Left lobe of liver (tissue), 2 donors: ENCODE measurements around the gene DCLK3. TPM values are rescaled to one million over a fixed set of nuclear protein-coding genes. Genes with fewer than 3 reads are reported as not detected.

Source experiments
- ATAC-seq: fragments of 200-7000 bp; cut with Tn5 transposase; one replicate; pipeline ENCODE4 v1.9.1; 2020; ENCODE audit warnings: mild to moderate bottlenecking, moderate library complexity
- DNase-seq: peaks from one replicate; pipeline ENCODE4 v3.0.0-alpha.2; 2020; ENCODE audit warnings: low spot score
- total RNA-seq: library from RNA; stranded (reverse); gene quantifications from one replicate; pipeline ENCODE4 v1.2.1, GENCODE V29; 2021
- donor health status: DM: no; HTN: no; CAD: no; lungs with moderate emphysema.
- donor health status: DM: no; HTN: yes; CAD: no.

The DCLK3 gene
- total RNA-seq, 1 donor from 2014 or later: 0.05 TPM

DNA sequence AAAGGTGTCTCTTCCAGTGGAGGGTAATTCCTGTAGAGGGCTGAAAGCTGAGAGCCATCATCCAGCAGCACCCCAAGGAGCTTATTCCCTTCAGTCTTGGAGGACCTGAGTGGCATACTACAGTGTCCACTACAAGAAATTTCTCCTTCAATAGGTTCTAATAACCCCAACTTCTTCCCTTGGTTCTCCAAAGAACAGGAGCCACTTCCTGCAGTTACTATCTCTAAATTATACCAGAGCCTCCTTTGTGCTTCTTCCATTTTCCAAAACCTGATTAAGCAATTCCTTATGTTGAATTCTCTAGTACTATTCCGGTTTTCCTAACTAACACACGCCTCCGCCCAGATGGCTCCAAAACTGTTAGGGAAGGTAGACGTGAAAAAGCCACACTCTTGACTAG is 50.4 kb downstream of the DCLK3 start:
- ATAC-seq: no peak
- no peak for DNase-seq

DNA sequence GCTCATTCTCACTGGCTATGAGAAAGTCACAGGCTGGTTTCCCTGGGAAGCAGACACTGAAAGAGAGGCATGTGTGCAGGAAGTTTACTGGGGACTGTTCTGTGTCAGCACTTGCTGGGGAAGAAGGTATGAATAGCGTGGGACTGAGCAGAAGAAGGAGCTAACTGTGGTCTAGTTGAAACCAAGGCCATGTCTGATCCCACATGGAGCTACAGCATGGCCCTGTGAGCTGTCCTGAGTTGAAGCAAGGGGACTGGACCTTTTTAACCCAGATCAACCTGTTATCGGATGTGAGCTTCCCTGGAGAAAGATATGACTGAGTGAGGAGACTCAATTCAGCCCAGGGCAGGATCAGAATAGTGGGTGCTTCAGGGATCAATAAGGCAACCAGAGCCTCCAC is 53.7 kb downstream of the DCLK3 start:
- ATAC-seq: no peak
- DNase-seq: no peak

DNA sequence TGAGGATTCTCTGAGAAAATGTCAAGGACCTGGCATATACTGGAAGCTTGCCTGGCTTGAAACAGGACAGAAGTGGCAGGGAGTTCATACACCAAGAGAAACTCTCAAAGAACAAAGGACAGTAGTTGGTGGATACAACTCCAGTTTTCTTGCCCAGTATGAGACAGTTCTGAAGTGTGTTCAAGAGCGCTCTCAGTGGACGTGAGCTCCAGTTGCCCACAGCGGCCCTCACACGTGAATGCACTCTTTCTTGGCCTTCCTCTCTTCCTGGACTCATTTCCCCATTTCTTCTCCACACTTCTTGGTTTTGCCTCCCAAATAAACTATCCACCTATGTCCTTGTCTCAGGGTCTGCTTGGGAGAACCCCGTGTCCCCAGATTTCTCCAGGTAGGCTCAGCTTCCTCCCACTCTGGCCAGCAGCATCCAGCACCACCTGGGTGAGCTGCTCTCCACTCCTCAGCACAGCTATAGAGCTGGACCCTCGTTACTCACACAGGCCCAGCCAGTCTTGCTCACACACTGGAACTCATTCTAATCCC is 54.5 kb downstream of the DCLK3 start:
- no peak for ATAC-seq
- no peak for DNase-seq

DNA sequence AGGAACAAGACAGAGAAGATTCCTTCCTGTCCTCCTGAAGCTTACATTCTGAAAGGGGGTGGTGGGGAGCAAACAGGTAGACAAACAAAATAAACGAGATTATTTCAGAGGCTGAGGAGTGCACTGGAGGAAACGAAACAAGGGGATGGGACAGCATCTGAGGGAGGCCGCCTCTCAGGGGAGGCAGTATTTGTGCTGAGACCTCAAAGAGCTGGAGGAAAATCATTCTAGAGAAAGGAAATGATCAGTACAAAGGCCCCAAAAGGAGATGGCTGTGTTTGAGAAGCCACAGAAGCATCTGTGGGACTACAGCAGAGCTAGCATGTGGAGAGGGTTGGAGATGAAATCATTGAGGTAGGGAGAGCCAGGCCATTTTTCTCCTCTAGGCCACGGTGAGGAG is 55.1 kb downstream of the DCLK3 start:
- ATAC-seq (no peak), DNase-seq (no peak)

DNA sequence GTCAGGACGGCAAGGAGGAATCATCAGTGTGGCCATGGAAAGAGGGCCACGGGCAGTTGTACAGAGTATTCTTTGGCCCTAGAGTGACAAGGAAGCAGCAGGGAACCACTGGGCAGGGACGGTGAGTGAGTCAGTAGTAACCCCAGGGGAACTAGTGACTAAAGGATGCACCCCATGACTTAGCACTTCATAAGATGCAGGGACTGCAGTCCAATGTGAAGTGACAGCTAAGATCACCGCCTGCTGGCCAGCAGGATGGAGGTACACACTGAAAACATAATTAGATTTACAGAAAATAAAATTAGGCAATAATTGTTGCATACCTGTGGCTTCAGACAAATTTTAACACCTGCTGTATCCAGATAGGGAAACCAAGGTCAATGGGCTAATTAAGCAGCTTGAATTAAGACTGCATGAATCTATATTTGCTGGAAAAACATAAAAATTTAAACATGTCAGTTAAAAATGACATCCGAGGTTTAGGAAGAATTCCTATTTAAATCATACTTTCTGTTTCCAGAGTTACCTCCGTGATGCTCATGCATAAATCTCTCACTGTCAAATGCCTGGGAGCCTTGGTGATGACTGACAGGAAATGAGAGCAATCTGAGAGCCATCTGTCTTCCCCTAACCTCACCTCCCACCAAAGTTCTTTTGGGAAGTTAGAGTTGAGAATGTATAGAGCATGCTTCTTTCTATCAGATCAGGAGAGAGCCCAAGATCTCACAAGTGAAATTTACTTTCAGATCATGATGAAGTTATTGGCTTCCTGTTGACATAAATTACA is 56.5 kb downstream of the DCLK3 start:
- DNase-seq: no peak
- ATAC-seq: no peak

DNA sequence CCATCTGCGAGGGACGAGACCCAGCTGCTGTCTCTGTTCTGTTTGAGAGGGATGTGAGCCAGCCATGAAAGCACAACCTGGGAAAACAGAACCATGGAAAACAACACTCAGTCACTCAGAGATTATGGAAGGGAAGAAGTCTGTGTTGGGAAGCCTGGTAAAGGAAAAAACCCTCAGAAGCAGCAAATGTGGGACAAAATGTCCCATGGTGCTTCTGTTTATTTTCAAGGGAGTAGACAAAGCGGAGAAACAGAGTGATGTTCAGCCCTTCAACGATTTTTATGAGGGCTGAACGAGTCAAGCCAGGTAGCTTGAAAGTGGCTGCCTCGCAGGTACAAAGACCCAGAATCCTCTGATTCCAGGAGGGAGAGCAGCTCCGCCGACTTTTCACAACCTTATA is 59.3 kb downstream of the DCLK3 start:
- DNase-seq: no peak

DNA sequence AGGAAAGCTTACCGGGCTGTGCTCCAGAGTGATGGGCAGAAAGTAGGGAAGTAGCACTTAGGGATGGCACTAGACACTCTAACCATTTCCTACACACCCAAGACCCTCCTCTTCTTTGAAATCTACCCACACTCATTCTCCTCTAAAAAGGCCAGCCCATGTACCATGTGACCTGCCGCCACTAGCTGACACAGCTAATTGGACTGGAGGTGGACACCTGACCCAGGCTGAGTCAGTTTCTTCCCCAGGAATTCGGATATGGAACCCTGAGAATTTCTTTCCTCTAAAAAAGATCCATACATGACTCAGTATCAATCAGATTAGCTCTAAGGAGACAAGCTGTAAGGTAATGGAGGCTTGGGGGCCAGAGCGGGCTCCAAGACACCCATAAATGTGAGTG is 60.1 kb downstream of the DCLK3 start:
- no peak for ATAC-seq
- DNase-seq: no peak

More for the DNA sequence above, 59.3 kb downstream of the DCLK3 start:
- ATAC-seq: no peak

DNA sequence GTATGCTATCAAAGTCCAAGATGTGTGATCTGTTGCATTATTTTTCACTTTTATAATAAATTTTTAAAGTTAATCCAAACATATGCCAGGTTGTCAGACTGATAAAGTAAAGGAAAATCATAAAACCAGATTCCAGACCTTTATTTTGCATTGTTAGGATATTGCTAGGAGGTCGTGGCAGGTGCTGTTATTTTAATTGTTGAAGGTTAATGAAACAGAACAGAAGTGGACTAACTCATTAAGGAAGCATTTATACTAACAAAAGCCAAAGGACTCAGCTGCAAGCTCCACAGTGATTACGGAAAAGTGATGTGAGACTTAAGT is 63.1 kb downstream of the DCLK3 start:
- no peak for DNase-seq
- ATAC-seq: no peak

DNA sequence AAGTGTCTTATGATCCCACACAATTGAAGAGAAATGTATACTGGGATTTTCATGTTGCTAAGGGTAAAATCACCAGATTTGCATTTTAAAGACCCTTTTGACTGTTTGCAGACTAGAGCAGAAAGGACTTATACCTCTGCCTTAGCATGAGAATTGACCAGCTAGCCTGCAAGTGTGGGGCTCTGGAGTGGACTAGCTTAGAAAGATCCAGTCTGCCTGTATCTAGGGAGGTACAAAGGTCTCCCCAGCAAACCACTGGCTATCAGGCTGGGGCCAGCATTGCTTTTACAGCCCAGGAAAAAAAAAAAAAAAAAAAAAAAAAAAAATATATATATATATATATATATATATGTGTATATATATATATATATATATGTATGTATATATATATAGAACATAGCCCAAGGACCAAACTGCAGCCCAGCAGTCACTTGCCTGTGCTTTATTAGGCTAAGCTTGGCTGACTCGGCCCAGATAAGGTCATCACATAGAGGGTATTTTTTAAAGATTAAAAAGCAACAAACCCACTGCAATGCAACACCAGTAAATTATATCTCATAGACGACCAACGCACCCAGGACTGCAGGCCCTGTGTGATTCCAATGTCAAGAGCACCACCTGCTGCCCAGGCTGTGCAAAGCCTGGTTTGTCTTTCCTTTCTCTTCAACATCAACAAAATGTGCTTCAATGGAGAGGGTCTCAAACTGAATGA is 63.7 kb downstream of the DCLK3 start:
- DNase-seq: peak; percentile 49

DNA sequence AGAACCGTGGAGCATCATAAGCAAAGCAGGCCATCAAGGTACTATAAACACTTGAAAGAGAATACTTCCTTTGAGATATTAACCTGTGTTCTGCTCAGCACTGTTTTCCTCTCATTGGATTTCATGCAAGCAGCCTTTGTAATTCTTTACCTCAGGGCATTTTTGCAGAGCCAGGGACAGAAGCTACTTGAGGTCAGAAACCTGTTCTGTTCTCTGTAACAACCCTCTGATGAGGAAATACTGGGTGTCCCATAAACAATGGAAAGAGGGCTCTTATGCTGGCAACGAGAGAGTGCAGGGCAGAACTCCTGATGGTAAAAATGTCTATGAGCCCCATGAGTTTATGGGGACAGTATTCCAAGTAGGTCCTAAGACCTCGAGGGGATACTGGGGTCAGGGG is 66.0 kb downstream of the DCLK3 start:
- ATAC-seq (no peak), DNase-seq (no peak)

More for the DNA sequence above, 63.7 kb downstream of the DCLK3 start:
- peak; percentile 92 for ATAC-seq

DNA sequence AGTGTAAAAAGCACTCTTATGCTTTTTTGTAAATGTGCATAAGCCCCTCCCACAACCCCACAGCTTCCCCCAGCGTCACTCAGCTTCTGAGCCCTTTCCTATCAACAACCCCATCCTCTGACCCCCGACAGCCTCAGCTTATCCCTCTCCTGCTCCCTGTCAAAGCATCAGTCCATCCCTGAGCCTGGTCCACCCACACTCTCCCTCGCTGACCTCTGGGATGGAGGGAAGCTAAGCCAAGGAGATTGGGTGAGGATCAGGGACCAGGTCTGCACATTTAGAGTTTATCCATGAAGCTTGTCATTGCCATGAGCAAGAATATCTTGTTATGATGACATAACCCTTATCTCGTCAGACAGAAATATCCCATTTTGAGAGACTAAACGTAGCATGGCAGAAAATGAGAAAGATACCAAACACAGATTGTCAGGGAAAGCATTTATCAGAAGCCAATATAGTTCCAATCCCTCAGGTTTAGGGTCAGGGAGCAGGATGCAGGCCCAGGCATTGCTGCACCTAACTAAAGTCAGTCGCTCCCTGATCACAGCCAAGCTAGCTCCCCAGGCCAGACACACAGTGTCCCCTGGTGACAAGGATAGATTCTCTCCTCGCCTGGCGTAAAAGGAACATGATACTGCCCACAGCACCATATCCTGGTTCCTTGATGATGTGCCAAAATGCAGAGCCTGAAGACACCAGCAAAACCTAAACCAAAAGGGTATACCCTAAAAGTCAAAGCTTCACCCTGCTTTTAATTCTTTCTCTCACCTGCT is 66.9 kb downstream of the DCLK3 start:
- ATAC-seq (no peak), DNase-seq (no peak)

DNA sequence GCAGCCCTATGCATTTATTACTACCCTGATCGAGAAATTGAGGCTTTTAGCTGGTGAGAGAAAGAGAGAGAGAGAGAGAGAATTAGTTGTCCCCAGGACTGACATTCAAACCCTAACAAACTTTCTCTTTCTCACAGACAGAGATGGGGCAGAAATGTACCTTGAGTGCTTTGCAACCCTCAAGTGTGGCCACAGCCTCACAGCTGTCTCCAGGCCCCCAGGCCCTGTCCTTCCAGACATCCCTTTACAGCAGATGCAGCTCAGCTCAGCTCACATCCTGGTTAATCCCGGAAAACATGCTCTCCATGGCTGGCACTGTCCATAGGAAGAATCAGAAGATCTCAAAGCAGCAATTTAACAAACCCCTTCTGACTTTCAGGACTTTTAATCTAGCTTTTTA is 67.6 kb downstream of the DCLK3 start:
- DNase-seq: no peak
- no peak for ATAC-seq

DNA sequence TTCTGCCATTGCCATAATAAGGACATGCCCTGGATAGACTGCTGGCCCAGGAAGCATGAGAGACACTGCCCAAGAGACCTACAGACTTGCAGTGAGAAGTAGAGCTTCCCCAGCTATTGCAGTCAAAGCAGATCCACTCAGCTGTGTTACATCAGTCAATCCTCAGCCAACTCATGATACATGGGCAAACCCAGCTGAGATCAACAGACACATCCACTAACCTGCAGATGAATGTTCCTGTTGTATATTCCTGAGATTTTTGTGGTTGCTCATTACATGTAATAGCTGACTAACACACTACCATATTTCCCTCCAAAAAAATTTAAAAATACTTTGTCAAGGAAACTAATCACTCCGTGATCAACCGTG is 68.6 kb downstream of the DCLK3 start:
- no peak for ATAC-seq
- no peak for DNase-seq

DNA sequence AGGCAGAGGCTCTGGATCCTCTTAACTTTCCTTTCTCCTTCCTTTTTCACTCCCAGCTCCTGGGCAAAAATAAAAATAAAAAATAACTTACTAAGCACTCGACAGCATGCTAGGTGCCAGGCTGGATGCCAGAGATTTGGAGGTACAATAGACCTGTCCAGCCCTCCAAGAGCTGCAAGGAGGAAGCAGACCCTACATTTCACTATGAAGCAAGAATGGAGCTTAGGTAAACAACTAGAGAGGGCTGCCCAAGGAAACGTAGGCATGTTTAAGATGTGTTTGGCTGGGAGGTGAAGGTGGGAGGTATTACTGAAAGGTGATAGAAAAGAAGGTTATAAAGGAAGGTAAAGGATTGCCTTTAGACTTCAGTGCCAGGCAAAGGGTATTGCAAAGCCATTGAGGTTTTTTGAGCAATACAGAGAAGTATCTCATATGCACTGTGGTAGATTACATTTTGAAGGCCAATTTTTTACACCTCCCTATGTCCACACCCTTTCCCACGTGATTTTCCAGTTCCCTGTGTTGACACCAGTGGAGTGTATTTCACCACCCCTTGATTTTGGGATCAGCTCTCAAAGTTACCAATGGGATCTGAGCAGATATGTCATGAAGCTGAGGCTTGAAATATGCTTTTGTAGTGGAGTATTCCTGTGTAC is 69.1 kb downstream of the DCLK3 start:
- no peak for ATAC-seq

DNA sequence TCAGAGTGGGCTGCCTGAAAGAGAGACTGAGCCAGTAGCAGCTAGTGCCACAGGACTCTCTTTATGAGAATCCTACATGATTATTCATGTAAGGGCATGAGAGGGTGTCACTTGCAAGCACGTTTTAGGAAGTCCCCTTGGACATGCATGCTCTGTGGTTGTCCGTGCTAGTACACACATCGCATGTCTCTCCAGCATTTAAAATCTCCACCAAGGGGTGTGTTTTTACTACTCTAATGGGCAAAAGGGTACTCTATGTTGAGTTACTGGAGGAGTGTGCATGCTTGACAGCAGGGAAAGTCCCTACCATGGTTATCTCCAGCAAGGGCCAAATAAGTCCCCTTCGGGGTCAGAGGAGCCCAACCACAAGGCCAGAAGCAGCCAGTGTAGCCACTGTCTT is 70.7 kb downstream of the DCLK3 start:
- no peak for DNase-seq
- ATAC-seq: no peak

More for the DNA sequence above, 69.1 kb downstream of the DCLK3 start:
- no peak for DNase-seq

DNA sequence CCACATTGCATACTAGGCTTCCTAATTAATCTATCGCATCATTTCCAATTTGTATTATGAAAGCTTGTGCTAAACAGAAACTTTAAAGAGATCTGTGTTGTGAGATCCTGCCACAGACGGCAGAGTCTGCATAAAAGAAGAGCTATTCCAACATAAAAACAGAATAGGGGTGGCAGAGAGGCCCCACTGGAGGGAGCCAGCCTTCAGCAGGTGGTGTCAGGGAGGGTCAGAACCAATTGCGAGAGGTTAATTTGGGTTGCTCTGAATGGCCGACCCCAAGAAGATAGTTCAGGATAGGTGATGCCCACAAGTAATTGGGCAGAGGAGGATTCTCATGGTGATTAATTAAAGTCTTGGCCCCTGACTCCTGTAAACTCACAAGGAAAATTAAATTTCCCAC is 74.8 kb downstream of the DCLK3 start:
- DNase-seq: no peak
- no peak for ATAC-seq

DNA sequence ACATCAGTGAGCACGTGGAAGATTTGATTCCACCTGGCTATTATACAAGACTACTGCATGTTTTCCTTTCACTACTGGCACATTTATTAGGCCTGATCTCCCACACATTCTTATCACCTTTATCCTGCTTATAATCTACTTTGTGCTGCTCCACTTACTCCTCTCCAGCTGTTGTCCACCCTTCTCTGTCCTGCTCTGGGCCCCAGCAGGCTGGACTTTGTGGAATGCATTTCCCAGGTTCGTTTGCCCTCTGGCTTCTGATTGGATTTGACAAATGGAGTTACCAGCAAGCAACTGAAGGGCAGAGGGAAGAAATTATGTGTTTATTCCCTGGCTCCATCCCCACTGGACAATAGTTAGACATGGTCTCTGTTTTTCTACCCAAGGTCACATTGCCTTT is 75.5 kb downstream of the DCLK3 start:
- ATAC-seq (no peak), DNase-seq (no peak)

DNA sequence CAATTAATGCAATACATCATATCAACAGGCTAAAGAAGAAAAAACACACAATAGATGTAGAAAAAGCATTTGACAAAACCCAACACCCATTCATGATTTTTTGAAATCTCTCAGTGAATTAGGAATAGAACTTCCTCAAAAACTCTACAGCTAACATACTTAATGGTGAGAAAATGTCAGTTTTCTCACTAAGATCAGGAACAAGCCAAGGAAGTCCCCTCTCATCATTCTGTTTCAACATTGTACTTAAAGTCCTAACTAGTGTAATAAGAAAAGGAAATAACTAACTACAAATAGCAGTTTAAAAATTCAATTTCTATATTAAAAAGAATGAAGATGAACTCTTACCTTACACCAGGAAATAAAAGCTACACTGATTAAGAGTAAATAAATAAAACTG is 77.8 kb downstream of the DCLK3 start:
- ATAC-seq (no peak), DNase-seq (no peak)

DNA sequence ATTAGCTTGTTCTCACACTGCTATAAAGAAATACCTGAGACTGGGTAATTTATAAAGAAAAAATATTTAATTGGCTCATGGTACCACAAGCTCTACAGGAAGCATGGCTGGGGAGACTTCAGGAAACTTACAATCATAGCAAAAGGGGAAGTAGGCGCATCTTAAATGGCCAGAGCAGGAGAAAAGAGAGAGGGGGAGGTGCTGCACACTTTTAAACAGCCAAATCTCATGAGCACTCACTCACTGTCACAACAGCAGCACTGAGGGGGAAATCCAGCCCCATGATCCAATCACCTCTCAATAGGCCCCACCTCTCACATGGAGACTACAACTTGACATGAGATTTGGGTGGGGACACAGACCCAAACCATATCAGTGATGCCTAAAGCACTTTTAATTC is 82.5 kb downstream of the DCLK3 start:
- no peak for ATAC-seq
- DNase-seq: no peak

DNA sequence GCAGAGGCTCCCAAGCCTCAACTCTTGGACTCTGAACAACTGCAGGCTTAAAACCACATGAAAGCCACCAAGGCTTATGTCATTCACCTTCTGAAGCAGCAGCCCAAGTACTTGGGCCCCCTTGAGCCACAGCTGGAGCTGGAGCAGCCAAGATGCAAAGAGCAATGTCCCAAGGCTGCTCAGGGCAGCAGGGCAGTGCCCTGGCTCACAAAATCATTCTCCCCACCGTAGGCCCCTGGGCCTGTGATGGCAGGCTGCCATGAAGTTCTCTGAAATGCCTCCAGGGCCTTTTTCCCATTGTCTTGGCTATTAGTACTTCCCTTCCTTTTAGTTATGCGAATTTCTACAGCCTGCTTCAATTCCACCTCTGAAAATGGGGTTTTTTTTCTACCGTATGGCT is 83.4 kb downstream of the DCLK3 start:
- no peak for ATAC-seq
- no peak for DNase-seq
